ENCODE data around the gene ALG8.

The ALG8 gene

DNA sequence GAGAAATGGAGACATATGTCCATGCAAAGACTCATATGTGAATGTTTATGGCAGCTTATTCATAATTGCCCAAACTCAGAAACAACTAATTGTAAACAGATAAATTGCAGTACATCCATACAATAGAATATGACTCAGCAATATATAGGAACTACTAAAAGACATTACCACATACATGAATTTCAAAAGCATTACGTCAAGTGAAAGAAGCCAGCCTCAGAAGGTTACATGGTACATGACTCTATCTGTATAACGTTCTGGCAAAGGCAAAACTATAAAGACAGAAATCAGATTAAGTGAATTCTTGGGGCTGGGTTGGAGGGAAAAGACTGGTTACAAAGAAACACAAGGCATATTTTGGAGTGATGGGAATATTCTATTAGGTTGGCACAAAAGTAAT, 41.8 kb upstream of the ALG8 start:
- H3K27ac ChIP-seq (replicated peaks; ENCODE audit: low read length), result no peak overlapping the region
- DNase-seq (ENCODE audit: low spot score), result no peak
- no peak overlapping the region for H3K18ac ChIP-seq (ENCODE audit: low read length)
- no peak overlapping the region for H4K91ac ChIP-seq (ENCODE audit: low read depth, low read length, poor library complexity)
- H3K36me3 ChIP-seq (replicated peaks in 1 of 2; ENCODE audit: control insufficient read depth in 2 of 2, insufficient read depth in 2 of 2, low read length in 2 of 2), result no peaks in the 10 kb centered on the region
- H2AK5ac ChIP-seq (ENCODE audit: low read depth, low read length), result no peak overlapping the region
- no CpG with 5 or more reads among the region's 2 CpGs for WGBS, 2 donors (ENCODE audit: extremely low coverage in 2 of 2, insufficient read length in 2 of 2, insufficient replicate concordance in 1 of 2)
- H4K8ac ChIP-seq (ENCODE audit: low read depth, low read length), result no peak overlapping the region
- H2BK15ac ChIP-seq (ENCODE audit: low read length), result no peak overlapping the region
- no peak overlapping the region for H2BK12ac ChIP-seq (ENCODE audit: low read length)
- no peak overlapping the region for H3K14ac ChIP-seq (ENCODE audit: low read length)
- H3K4me2 ChIP-seq (ENCODE audit: insufficient read depth, low read length, poor library complexity, severe bottlenecking), result no peak overlapping the region
- H3K23ac ChIP-seq (ENCODE audit: low read depth, low read length, poor library complexity), result no peak overlapping the region
- H2BK120ac ChIP-seq (ENCODE audit: low read depth, low read length), result no peak overlapping the region
- H3K27me3 ChIP-seq (ENCODE audit: control insufficient read depth in 3 of 3, insufficient read depth in 3 of 3, low read depth in 1 of 3, low read length in 3 of 3), result no peaks in the 10 kb centered on the region
- H2AFZ ChIP-seq (ENCODE audit: low read length), result no peak overlapping the region
- H2BK5ac ChIP-seq (ENCODE audit: low read length), result no peak overlapping the region
- no peak overlapping the region for H3K4ac ChIP-seq (ENCODE audit: low read length)
- H3K4me1 ChIP-seq (ENCODE audit: control insufficient read depth in 2 of 2, insufficient read depth in 1 of 2, low read depth in 1 of 2, low read length in 2 of 2), result peaks cover 0 to 2% of the 10 kb centered on the region in 2 donors
- H3K4me3 ChIP-seq (ENCODE audit: low read length in 2 of 2), result no peak overlapping the region
- no peaks in the 10 kb centered on the region for H3K9me3 ChIP-seq (replicated peaks in 1 of 2; ENCODE audit: control insufficient read depth in 2 of 2, insufficient read depth in 1 of 2, low read depth in 1 of 2, low read length in 2 of 2)
- H3K79me1 ChIP-seq (ENCODE audit: low read depth, low read length), result no peaks in the 10 kb centered on the region
- H3K9ac ChIP-seq (ENCODE audit: low read depth, low read length, poor library complexity), result no peak overlapping the region

DNA sequence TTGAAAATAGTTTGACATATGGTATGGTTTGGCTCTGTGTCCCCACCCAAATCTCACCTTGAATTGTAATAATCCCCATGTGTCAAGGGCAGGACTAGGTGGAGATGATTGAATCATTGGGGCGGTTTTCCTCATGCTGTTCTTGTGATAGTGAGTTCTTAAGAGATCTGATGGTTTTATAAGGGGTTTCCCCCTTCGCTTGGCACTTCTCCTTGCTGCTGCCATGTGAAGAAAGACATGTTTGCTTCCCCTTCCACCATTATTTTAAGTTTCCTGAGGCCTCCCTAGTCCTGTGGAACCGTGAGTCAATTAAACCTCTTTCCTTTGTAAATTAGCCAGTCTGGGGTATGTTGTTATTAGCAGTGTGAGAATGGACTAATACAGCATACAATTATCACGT, 41.3 kb upstream of the ALG8 start:
- Histone ChIP-seq H3K9ac (ENCODE audit: low read depth, low read length, poor library complexity) (no peak overlapping the region), H3K18ac (ENCODE audit: low read length) (no peak overlapping the region), H2AFZ (ENCODE audit: low read length) (no peak overlapping the region), H2BK5ac (ENCODE audit: low read length) (no peak overlapping the region), H3K4me3 (ENCODE audit: low read length in 2 of 2) (no peak overlapping the region), H2BK12ac (ENCODE audit: low read length) (no peak overlapping the region), H3K4me1 (ENCODE audit: control insufficient read depth in 2 of 2, insufficient read depth in 1 of 2, low read depth in 1 of 2, low read length in 2 of 2) (peaks cover 0 to under 1% of the 10 kb centered on the region in 2 donors), H3K79me1 (ENCODE audit: low read depth, low read length) (no peaks in the 10 kb centered on the region), H3K27ac (replicated peaks; ENCODE audit: low read length) (no peak overlapping the region), H3K27me3 (ENCODE audit: control insufficient read depth in 3 of 3, insufficient read depth in 3 of 3, low read depth in 1 of 3, low read length in 3 of 3) (no peaks in the 10 kb centered on the region), H3K23ac (ENCODE audit: low read depth, low read length, poor library complexity) (no peak overlapping the region), H3K4ac (ENCODE audit: low read length) (no peak overlapping the region), H3K4me2 (ENCODE audit: insufficient read depth, low read length, poor library complexity, severe bottlenecking) (no peak overlapping the region), H3K36me3 (replicated peaks in 1 of 2; ENCODE audit: control insufficient read depth in 2 of 2, insufficient read depth in 2 of 2, low read length in 2 of 2) (no peaks in the 10 kb centered on the region), H4K8ac (ENCODE audit: low read depth, low read length) (no peak overlapping the region), H2AK5ac (ENCODE audit: low read depth, low read length) (no peak overlapping the region), H2BK120ac (ENCODE audit: low read depth, low read length) (no peak overlapping the region), H2BK15ac (ENCODE audit: low read length) (no peak overlapping the region), H3K14ac (ENCODE audit: low read length) (no peak overlapping the region), H3K9me3 (replicated peaks in 1 of 2; ENCODE audit: control insufficient read depth in 2 of 2, insufficient read depth in 1 of 2, low read depth in 1 of 2, low read length in 2 of 2) (no peaks in the 10 kb centered on the region), H4K91ac (ENCODE audit: low read depth, low read length, poor library complexity) (no peak overlapping the region)
- no peak for DNase-seq (ENCODE audit: low spot score)
- WGBS, 2 donors (ENCODE audit: extremely low coverage in 2 of 2, insufficient read length in 2 of 2, insufficient replicate concordance in 1 of 2), result no CpG with 5 or more reads among the region's 4 CpGs

DNA sequence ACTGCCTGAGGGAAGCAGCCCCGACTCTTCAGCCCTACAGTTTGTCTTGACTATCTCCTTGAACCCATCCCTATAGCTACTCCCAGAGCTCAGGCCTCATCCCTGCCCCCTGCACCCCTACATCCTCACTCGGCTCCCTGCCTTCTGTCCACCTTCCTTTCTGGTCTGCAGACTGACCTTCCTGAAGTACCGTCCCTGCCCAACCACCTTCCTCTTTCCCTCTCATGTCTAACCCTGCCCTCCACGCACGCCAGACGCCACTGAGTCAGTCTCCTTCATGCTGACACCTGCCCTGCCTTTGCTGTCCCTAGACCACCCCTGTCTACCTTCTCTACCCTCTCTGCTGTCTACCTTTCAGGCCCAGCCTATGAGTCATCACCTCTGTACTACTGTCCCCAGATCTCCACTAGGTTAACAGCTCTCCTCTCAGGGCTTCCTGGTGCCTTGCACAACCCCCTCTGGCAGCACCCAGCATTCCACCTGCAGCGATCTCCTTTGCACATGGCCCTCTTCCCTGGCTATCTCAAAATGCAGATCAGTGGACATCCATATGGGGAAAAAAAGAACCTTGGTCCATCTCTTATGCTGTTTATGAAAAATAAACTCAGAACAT, 40.1 kb upstream of the ALG8 start:
- Histone ChIP-seq H3K9me3 (replicated peaks in 1 of 2; ENCODE audit: control insufficient read depth in 2 of 2, insufficient read depth in 1 of 2, low read depth in 1 of 2, low read length in 2 of 2) (no peaks in the 10 kb centered on the region), H2AK5ac (ENCODE audit: low read depth, low read length) (peak overlapping the region; percentile 93), H3K36me3 (replicated peaks in 1 of 2; ENCODE audit: control insufficient read depth in 2 of 2, insufficient read depth in 2 of 2, low read length in 2 of 2) (no peaks in the 10 kb centered on the region), H2BK15ac (ENCODE audit: low read length) (no peak overlapping the region), H3K18ac (ENCODE audit: low read length) (peak overlapping the region; percentile 81), H2BK5ac (ENCODE audit: low read length) (no peak overlapping the region), H3K27me3 (ENCODE audit: control insufficient read depth in 3 of 3, insufficient read depth in 3 of 3, low read depth in 1 of 3, low read length in 3 of 3) (no peaks in the 10 kb centered on the region), H3K14ac (ENCODE audit: low read length) (peak overlapping the region; percentile 72), H2BK12ac (ENCODE audit: low read length) (peak overlapping the region; percentile 98), H3K79me1 (ENCODE audit: low read depth, low read length) (no peaks in the 10 kb centered on the region), H3K4me1 (ENCODE audit: control insufficient read depth in 2 of 2, insufficient read depth in 1 of 2, low read depth in 1 of 2, low read length in 2 of 2) (no peaks in the 10 kb centered on the region), H3K4ac (ENCODE audit: low read length) (no peak overlapping the region), H2AFZ (ENCODE audit: low read length) (no peak overlapping the region), H3K4me2 (ENCODE audit: insufficient read depth, low read length, poor library complexity, severe bottlenecking) (no peak overlapping the region), H3K4me3 (ENCODE audit: low read length in 2 of 2) (no peak overlapping the region), H4K8ac (ENCODE audit: low read depth, low read length) (no peak overlapping the region), H4K91ac (ENCODE audit: low read depth, low read length, poor library complexity) (no peak overlapping the region), H2BK120ac (ENCODE audit: low read depth, low read length) (no peak overlapping the region), H3K9ac (ENCODE audit: low read depth, low read length, poor library complexity) (peak overlapping the region; percentile 66), H3K27ac (replicated peaks; ENCODE audit: low read length) (no peak overlapping the region), H3K23ac (ENCODE audit: low read depth, low read length, poor library complexity) (peak overlapping the region; percentile 62)
- DNase-seq (ENCODE audit: low spot score), result no peak
- no CpG with 5 or more reads among the region's 7 CpGs for WGBS, 2 donors (ENCODE audit: extremely low coverage in 2 of 2, insufficient read length in 2 of 2, insufficient replicate concordance in 1 of 2)

DNA sequence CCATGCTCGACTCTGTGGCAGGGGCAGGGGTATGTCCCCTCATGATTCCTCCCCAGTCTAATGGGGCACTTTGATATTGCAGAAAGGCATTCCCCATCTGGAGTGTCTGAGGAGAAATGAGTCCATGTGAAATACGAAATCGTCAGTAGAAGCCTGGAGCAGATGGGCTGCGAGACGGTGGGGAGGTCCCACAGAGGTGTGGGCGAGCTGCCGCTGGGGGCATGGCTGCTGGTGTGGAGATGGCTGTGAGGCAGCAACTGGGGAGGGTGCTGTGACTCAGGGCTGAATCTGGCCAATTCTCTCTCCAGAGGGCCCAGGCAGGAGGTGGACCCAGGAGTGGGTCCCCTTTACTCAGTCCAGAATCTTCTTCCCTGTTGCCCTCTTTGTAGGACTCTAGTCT, 37.8 kb upstream of the ALG8 start:
- no peak for DNase-seq (ENCODE audit: low spot score)
- H2BK120ac ChIP-seq (ENCODE audit: low read depth, low read length), result no peak overlapping the region

More for the DNA sequence above, 37.8 kb upstream of the ALG8 start:
- H2AK5ac ChIP-seq (ENCODE audit: low read depth, low read length), result no peak overlapping the region
- H2BK15ac ChIP-seq (ENCODE audit: low read length), result no peak overlapping the region
- no peak overlapping the region for H2AFZ ChIP-seq (ENCODE audit: low read length)
- H3K4me3 ChIP-seq (ENCODE audit: low read length in 2 of 2), result no peak overlapping the region
- no peak overlapping the region for H2BK5ac ChIP-seq (ENCODE audit: low read length)
- no CpG with 5 or more reads among the region's 7 CpGs for WGBS, 2 donors (ENCODE audit: extremely low coverage in 2 of 2, insufficient read length in 2 of 2, insufficient replicate concordance in 1 of 2)
- H3K23ac ChIP-seq (ENCODE audit: low read depth, low read length, poor library complexity), result no peak overlapping the region
- H3K36me3 ChIP-seq (replicated peaks in 1 of 2; ENCODE audit: control insufficient read depth in 2 of 2, insufficient read depth in 2 of 2, low read length in 2 of 2), result peaks cover 0 to 12% of the 10 kb centered on the region in 2 donors
- H4K91ac ChIP-seq (ENCODE audit: low read depth, low read length, poor library complexity), result no peak overlapping the region
- H3K79me1 ChIP-seq (ENCODE audit: low read depth, low read length), result no peaks in the 10 kb centered on the region
- no peak overlapping the region for H4K8ac ChIP-seq (ENCODE audit: low read depth, low read length)
- no peak overlapping the region for H3K4me2 ChIP-seq (ENCODE audit: insufficient read depth, low read length, poor library complexity, severe bottlenecking)
- no peaks in the 10 kb centered on the region for H3K27me3 ChIP-seq (ENCODE audit: control insufficient read depth in 3 of 3, insufficient read depth in 3 of 3, low read depth in 1 of 3, low read length in 3 of 3)
- H3K27ac ChIP-seq (replicated peaks; ENCODE audit: low read length), result no peak overlapping the region
- no peak overlapping the region for H3K18ac ChIP-seq (ENCODE audit: low read length)
- no peak overlapping the region for H2BK12ac ChIP-seq (ENCODE audit: low read length)
- no peak overlapping the region for H3K14ac ChIP-seq (ENCODE audit: low read length)
- peak overlapping the region; percentile 9 for H3K9ac ChIP-seq (ENCODE audit: low read depth, low read length, poor library complexity)
- no peaks in the 10 kb centered on the region for H3K4me1 ChIP-seq (ENCODE audit: control insufficient read depth in 2 of 2, insufficient read depth in 1 of 2, low read depth in 1 of 2, low read length in 2 of 2)
- no peaks in the 10 kb centered on the region for H3K9me3 ChIP-seq (replicated peaks in 1 of 2; ENCODE audit: control insufficient read depth in 2 of 2, insufficient read depth in 1 of 2, low read depth in 1 of 2, low read length in 2 of 2)
- H3K4ac ChIP-seq (ENCODE audit: low read length), result no peak overlapping the region
